ENCODE data around the gene CALM1.

GRCh38 chr14:90450667-90451066 is 53.8 kb downstream of the CALM1 start:
- TF ChIP-seq POLR2A (IDR thresholded peaks at IDR 0.05) (no peak), CTCF (IDR thresholded peaks at IDR 0.05) (no peak), POLR2AphosphoS5 (IDR thresholded peaks at IDR 0.05) (no peak)
